ENCODE measurements around the gene IL36RN.

GRCh38 chr2:113053666-113054065 is 5.3 kb upstream of the IL36RN start:
- TF ChIP-seq EZH2 (IDR thresholded peaks at IDR 0.05; ENCODE audit: borderline replicate concordance, low read depth, low read length, severe bottlenecking), result no peak
- TF ChIP-seq CTCF (IDR thresholded peaks at IDR 0.05; ENCODE audit: borderline replicate concordance, extremely low read depth, low read length, poor library complexity, severe bottlenecking), result no peak
